HepG2 (cell line): ENCODE measurements around the gene TUBAL3. TPM values are rescaled to one million over a fixed set of nuclear protein-coding genes. Genes with fewer than 3 reads are reported as not detected.

Experiments used
- DMTF1 ChIP-seq: sonication (generic); formaldehyde crosslinking; IDR thresholded peaks from 2 replicates; pipeline ENCODE4 v1.4.0; 2020; ENCODE audit warnings: mild to moderate bottlenecking, missing genetic modification reagents
- EED ChIP-seq: sonication (generic); formaldehyde crosslinking; IDR thresholded peaks from 2 replicates; pipeline ENCODE4 v1.5.0; 2020; ENCODE audit warnings: mild to moderate bottlenecking, missing genetic modification reagents
- PHF8 ChIP-seq: sonication (generic); formaldehyde crosslinking; IDR thresholded peaks from 2 replicates; pipeline ENCODE4 v1.5.0; 2020; ENCODE audit warnings: missing genetic modification reagents
- TOE1 ChIP-seq: sonication (generic); formaldehyde crosslinking; IDR thresholded peaks from 2 replicates; pipeline ENCODE4 v1.4.0; 2020; ENCODE audit warnings: mild to moderate bottlenecking, missing genetic modification reagents
- ZNF121 ChIP-seq: sonication (generic); formaldehyde crosslinking; IDR thresholded peaks from 2 replicates; pipeline ENCODE4 v1.5.0; 2020; ENCODE audit warnings: mild to moderate bottlenecking, missing genetic modification reagents
- ZNF343 ChIP-seq: sonication (generic); formaldehyde crosslinking; IDR thresholded peaks from 2 replicates; pipeline ENCODE4 v1.4.0; 2020; ENCODE audit warnings: mild to moderate bottlenecking, missing genetic modification reagents
- polyA plus RNA-seq, 8 experiments: library from polyadenylated mRNA; depleted of rRNA in 3 of 8; stranded (reverse) in 7 of 8; unstranded in 1 of 8; fragments of >200 nt; fragmentation: Illumina TruSeq in 4 of 8; extraction: Trizol in 4 of 8; gene quantifications; 2 replicates each; pipeline versions ENCODE4 v1.2.1 to v1.2.3, GENCODE V29; 2011 to 2016; ENCODE audit warnings: low read depth in 4 of 8, missing spikeins in 1 of 8, mixed read lengths in 1 of 8; ENCODE audit not compliant: insufficient read depth in 1 of 8
- total RNA-seq, 5 experiments: library from RNA; depleted of rRNA; stranded (reverse); fragments of >200 nt; fragmentation: Illumina TruSeq; extraction: Trizol; gene quantifications; 2 replicates each; pipeline ENCODE4 v1.2.3, GENCODE V29; 2016; ENCODE audit warnings: low read depth in 1 of 5
- TF ChIP-seq, protein P1 (sequence below), 2 experiments: sonication (generic) in 1 of 2; formaldehyde crosslinking in 1 of 2; IDR thresholded peaks; 2 replicates each; pipeline versions ENCODE4 v1.6.1 to v1.9.0; 2014 to 2022; ENCODE audit warnings: antibody characterized with exemption in 1 of 2, borderline replicate concordance in 1 of 2, inconsistent platforms in 1 of 2, low read depth in 1 of 2, missing genetic modification reagents in 1 of 2
- TF ChIP-seq, protein P2 (sequence below), 2 experiments: fragments of 450-650 bp in 1 of 2; sonication (generic) in 1 of 2; formaldehyde crosslinking in 1 of 2; IDR thresholded peaks; 2 replicates each; pipeline versions ENCODE4 v1.6.1 to v1.8.0; 2016 to 2022; ENCODE audit warnings: antibody characterized with exemption in 1 of 2, mild to moderate bottlenecking in 1 of 2, missing genetic modification reagents in 1 of 2
- TF ChIP-seq, protein P3 (sequence below): sonication (generic); formaldehyde crosslinking; IDR thresholded peaks from 2 replicates; pipeline ENCODE4 v1.8.1; 2023; ENCODE audit warnings: mild to moderate bottlenecking, inconsistent platforms, moderate library complexity, missing genetic modification reagents, borderline replicate concordance

TUBAL3 gene
- total and polyA plus RNA-seq, 2 of the 13 experiments (the other 11 are each of a cell fraction or from before 2014, with no cell fraction given): 0.07 to 0.26 TPM

- TF ChIP-seq, protein P1, sequence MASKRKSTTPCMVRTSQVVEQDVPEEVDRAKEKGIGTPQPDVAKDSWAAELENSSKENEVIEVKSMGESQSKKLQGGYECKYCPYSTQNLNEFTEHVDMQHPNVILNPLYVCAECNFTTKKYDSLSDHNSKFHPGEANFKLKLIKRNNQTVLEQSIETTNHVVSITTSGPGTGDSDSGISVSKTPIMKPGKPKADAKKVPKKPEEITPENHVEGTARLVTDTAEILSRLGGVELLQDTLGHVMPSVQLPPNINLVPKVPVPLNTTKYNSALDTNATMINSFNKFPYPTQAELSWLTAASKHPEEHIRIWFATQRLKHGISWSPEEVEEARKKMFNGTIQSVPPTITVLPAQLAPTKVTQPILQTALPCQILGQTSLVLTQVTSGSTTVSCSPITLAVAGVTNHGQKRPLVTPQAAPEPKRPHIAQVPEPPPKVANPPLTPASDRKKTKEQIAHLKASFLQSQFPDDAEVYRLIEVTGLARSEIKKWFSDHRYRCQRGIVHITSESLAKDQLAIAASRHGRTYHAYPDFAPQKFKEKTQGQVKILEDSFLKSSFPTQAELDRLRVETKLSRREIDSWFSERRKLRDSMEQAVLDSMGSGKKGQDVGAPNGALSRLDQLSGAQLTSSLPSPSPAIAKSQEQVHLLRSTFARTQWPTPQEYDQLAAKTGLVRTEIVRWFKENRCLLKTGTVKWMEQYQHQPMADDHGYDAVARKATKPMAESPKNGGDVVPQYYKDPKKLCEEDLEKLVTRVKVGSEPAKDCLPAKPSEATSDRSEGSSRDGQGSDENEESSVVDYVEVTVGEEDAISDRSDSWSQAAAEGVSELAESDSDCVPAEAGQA (IDR thresholded peaks at IDR 0.05; ENCODE audit: low read depth): 0 out of 2 replicates have a peak, but pooled peaks have one; percentile 48
- TF ChIP-seq, protein P1 (CRISPR knock-in tag; IDR thresholded peaks at IDR 0.05; ENCODE audit: borderline replicate concordance): no peak
- TF ChIP-seq TOE1 (CRISPR knock-in tag): peak; percentile 89; the same call in 1 of the 2 replicates
- TF ChIP-seq DMTF1 (CRISPR knock-in tag): no peak
- no peak for TF ChIP-seq ZNF121 (CRISPR knock-in tag)
- TF ChIP-seq EED (CRISPR knock-in tag): no peak; the same call in 1 of the 2 replicates
- TF ChIP-seq, protein P2, sequence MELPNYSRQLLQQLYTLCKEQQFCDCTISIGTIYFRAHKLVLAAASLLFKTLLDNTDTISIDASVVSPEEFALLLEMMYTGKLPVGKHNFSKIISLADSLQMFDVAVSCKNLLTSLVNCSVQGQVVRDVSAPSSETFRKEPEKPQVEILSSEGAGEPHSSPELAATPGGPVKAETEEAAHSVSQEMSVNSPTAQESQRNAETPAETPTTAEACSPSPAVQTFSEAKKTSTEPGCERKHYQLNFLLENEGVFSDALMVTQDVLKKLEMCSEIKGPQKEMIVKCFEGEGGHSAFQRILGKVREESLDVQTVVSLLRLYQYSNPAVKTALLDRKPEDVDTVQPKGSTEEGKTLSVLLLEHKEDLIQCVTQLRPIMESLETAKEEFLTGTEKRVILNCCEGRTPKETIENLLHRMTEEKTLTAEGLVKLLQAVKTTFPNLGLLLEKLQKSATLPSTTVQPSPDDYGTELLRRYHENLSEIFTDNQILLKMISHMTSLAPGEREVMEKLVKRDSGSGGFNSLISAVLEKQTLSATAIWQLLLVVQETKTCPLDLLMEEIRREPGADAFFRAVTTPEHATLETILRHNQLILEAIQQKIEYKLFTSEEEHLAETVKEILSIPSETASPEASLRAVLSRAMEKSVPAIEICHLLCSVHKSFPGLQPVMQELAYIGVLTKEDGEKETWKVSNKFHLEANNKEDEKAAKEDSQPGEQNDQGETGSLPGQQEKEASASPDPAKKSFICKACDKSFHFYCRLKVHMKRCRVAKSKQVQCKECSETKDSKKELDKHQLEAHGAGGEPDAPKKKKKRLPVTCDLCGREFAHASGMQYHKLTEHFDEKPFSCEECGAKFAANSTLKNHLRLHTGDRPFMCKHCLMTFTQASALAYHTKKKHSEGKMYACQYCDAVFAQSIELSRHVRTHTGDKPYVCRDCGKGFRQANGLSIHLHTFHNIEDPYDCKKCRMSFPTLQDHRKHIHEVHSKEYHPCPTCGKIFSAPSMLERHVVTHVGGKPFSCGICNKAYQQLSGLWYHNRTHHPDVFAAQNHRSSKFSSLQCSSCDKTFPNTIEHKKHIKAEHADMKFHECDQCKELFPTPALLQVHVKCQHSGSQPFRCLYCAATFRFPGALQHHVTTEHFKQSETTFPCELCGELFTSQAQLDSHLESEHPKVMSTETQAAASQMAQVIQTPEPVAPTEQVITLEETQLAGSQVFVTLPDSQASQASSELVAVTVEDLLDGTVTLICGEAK (IDR thresholded peaks at IDR 0.05): no peak
- TF ChIP-seq, protein P2 (CRISPR knock-in tag; IDR thresholded peaks at IDR 0.05): peak; percentile 71; the same call in 1 of the 2 replicates
- TF ChIP-seq, protein P3, sequence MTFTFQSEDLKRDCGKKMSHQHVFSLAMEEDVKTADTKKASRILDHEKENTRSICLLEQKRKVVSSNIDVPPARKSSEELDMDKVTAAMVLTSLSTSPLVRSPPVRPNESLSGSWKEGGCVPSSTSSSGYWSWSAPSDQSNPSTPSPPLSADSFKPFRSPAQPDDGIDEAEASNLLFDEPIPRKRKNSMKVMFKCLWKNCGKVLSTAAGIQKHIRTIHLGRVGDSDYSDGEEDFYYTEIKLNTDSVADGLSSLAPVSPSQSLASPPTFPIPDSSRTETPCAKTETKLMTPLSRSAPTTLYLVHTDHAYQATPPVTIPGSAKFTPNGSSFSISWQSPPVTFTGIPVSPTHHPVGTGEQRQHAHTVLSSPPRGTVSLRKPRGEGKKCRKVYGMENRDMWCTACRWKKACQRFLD (CRISPR knock-in tag): no peak
- TF ChIP-seq PHF8 (CRISPR knock-in tag): peak; percentile 81
- peak; percentile 89 for TF ChIP-seq ZNF343 (CRISPR knock-in tag)
Observed at GRCh38 chr10:5446390-5446926, 41.8 kb upstream of the TUBAL3 start (continued).
